Fibroblast of lung (primary cell): ENCODE measurements around the gene HSPA13.

Experiments
- CTCF ChIP-seq, 2 donors: IDR thresholded peaks in 1 of 2; conservative IDR thresholded peaks in 1 of 2; 1 replicate in 1 of 2; 2 replicates in 1 of 2; pipeline ENCODE4 v1.5.1; 2011 to 2012; ENCODE audit warnings: low read length in 2 of 2, control low read depth in 1 of 2, inconsistent platforms in 1 of 2, low read depth in 1 of 2, mild to moderate bottlenecking in 1 of 2
- EZH2 ChIP-seq: IDR thresholded peaks from 2 replicates; pipeline ENCODE4 v1.5.1; 2012; ENCODE audit warnings: low read length, control low read depth, mild to moderate bottlenecking; ENCODE audit errors: missing control alignments

GRCh38 chr21:14361958-14362357 lies 21.0 kb downstream of the HSPA13 start:
- TF ChIP-seq CTCF (conservative IDR thresholded peaks at IDR 0.05 in 1 of 2, IDR thresholded peaks at IDR 0.05 in 1 of 2; ENCODE audit: low read depth in 1 of 2, low read length in 2 of 2) (no peak), EZH2 (no peak)
